ENCODE data around the gene CRADD. TPM values are rescaled to one million over a fixed set of nuclear protein-coding genes. Genes with fewer than 3 reads are reported as not detected.

The CRADD gene
- total and polyA plus RNA-seq, 10 of the 15 experiments (the other 5 are each of a cell fraction or from before 2014, with no cell fraction given), result 7.6 to 15.5 (median 11.7) TPM

GRCh38 chr12:93758801-93759373 lies 81.7 kb downstream of the CRADD start:
- RAD21 ChIA-PET (ENCODE audit: unreplicated experiment), result no interaction called here
- no peak overlapping the region for H3K4me3 ChIP-seq
- no TSS peak for BruUV-seq (replicated peaks)
- no peak for ATAC-seq
- in situ Hi-C loops (cut with MboI) (no loop called here), intact Hi-C loops (cut with micrococcal nuclease; ENCODE audit: unreplicated experiment) (no loop called here)
- no peak overlapping the region for H3K4me2 ChIP-seq (ENCODE audit: control insufficient read depth, insufficient read depth)
- H3K27me3 ChIP-seq (replicated peaks in 1 of 2; ENCODE audit: control insufficient read depth in 2 of 2, insufficient read depth in 2 of 2, low read length in 1 of 2), result no peaks in the 10 kb centered on the region
- SMC1A ChIA-PET (ENCODE audit: uncharacterized antibody, unreplicated experiment), result interaction anchor here (0.6 to 2.7 kb wide), 6 partner anchors 10 to 343 kb away, joined by 3 to 5 read pairs (median 3); no protein-coding TSS in a partner anchor
- H3K9me3 ChIP-seq (replicated peaks; ENCODE audit: control insufficient read depth, insufficient read depth, low read length), result peaks cover 3% of the 10 kb centered on the region; the same call in 1 of the 3 replicates
- no peaks in the 10 kb centered on the region for H4K20me1 ChIP-seq (ENCODE audit: control insufficient read depth, insufficient read depth)
- 42% methylated on average over 1 of the region's 1 CpG for WGBS (ENCODE audit: insufficient coverage, insufficient replicate concordance, low lambda C conversion rate, missing lambda C conversion rate)
- CTCF ChIA-PET, result interaction anchor here (0.7 to 2.1 kb wide), 3 partner anchors 8 to 343 kb away, joined by 3 to 13 read pairs (median 3); no protein-coding TSS in a partner anchor
- no peaks in the 10 kb centered on the region for H3K79me2 ChIP-seq (ENCODE audit: control insufficient read depth, insufficient read depth, low read length)
- no peak for FAIRE-seq
- H3K9ac ChIP-seq (ENCODE audit: control insufficient read depth, insufficient read depth, low read length), result no peak overlapping the region
- no peak overlapping the region for H3K27ac ChIP-seq (ENCODE audit: control insufficient read depth, insufficient read depth)
- H2AFZ ChIP-seq (ENCODE audit: control insufficient read depth, low read depth, low read length), result no peak overlapping the region
- no peaks in the 10 kb centered on the region for H3K36me3 ChIP-seq (ENCODE audit: control insufficient read depth in 2 of 2, insufficient read depth in 2 of 2, low read length in 1 of 2)
- no peaks in the 10 kb centered on the region for H3K4me1 ChIP-seq (ENCODE audit: control insufficient read depth, insufficient read depth, low read length)
- POLR2A ChIA-PET, result no interaction called here
- DNase-seq (ENCODE audit: low read depth, low spot score), result no peak
- TF ChIP-seq REST (IDR thresholded peaks at IDR 0.05; ENCODE audit: low read depth, low read length), result no peak
- no peak for TF ChIP-seq NR2C2 (IDR thresholded peaks at IDR 0.05; ENCODE audit: borderline replicate concordance, control insufficient read depth, insufficient read length, low read depth)
- no peak for TF ChIP-seq NFYA (IDR thresholded peaks at IDR 0.05; ENCODE audit: borderline replicate concordance, low read depth, low read length)
- TF ChIP-seq PML (IDR thresholded peaks at IDR 0.05; ENCODE audit: low read length), result no peak
- no peak for TF ChIP-seq RB1 (IDR thresholded peaks at IDR 0.05; ENCODE audit: borderline replicate concordance)
- TF ChIP-seq ZZZ3 (IDR thresholded peaks at IDR 0.05; ENCODE audit: control insufficient read depth, insufficient read length, low read depth), result no peak
- TF ChIP-seq CEBPZ (IDR thresholded peaks at IDR 0.05; ENCODE audit: low read depth, low read length), result no peak
- TF ChIP-seq KAT2A (conservative IDR thresholded peaks at IDR 0.05; ENCODE audit: control insufficient read depth, low read depth, low read length), result no peak
- TF ChIP-seq NRF1 (conservative IDR thresholded peaks at IDR 0.05; ENCODE audit: low read depth, low read length), result no peak
- TF ChIP-seq YY1 (IDR thresholded peaks at IDR 0.05; ENCODE audit: low read depth, low read length), result no peak
- TF ChIP-seq MTA3 (IDR thresholded peaks at IDR 0.05; ENCODE audit: borderline replicate concordance, low read length), result no peak
- TF ChIP-seq RAD21 (IDR thresholded peaks at IDR 0.05; ENCODE audit: insufficient read depth, low read depth, low read length), result no peak
- TF ChIP-seq SIN3A (IDR thresholded peaks at IDR 0.05; ENCODE audit: low read depth, low read length), result no peak
- TF ChIP-seq MEF2B (IDR thresholded peaks at IDR 0.05; ENCODE audit: partially characterized antibody, poor library complexity, severe bottlenecking), result no peak
- TF ChIP-seq SKIL (IDR thresholded peaks at IDR 0.05; ENCODE audit: low read depth, poor library complexity, severe bottlenecking), result no peak

Measured in GM12878 (cell line).